Muscle layer of colon (tissue), 2 donors: ENCODE data around the gene MERTK.
A peak's percentile ranks its signal among the peaks of the same experiment; 100 is the strongest.

Experiments used
- H3K27ac ChIP-seq: one replicate; pipeline ENCODE4 v1.7.0; 2013; ENCODE audit warnings: low read depth, mild to moderate bottlenecking, low read length, moderate library complexity
- H3K27me3 ChIP-seq, 2 donors: one replicate each; pipeline ENCODE4 v1.7.0; 2013; ENCODE audit warnings: low read length in 2 of 2, mild to moderate bottlenecking in 2 of 2; ENCODE audit not compliant: insufficient read depth in 2 of 2, control insufficient read depth in 1 of 2
- H3K36me3 ChIP-seq: one replicate; pipeline ENCODE4 v1.7.0; 2013; ENCODE audit warnings: mild to moderate bottlenecking, low read length; ENCODE audit not compliant: insufficient read depth
- H3K4me1 ChIP-seq: one replicate; pipeline ENCODE4 v1.7.0; 2013; ENCODE audit warnings: mild to moderate bottlenecking, low read length; ENCODE audit not compliant: insufficient read depth
- H3K4me3 ChIP-seq, 2 donors: one replicate each; pipeline ENCODE4 v1.7.0; 2013; ENCODE audit warnings: low read length in 2 of 2, low read depth in 1 of 2, mild to moderate bottlenecking in 1 of 2, moderate library complexity in 1 of 2
- H3K9ac ChIP-seq: one replicate; pipeline ENCODE4 v1.7.0; 2013; ENCODE audit warnings: low read length
- H3K9me3 ChIP-seq: one replicate; pipeline ENCODE4 v1.7.0; 2013; ENCODE audit warnings: mild to moderate bottlenecking, low read length
- donor health status: abdominal sarcoma.
- donor health status: Adenocarcinoma of cecum.

The MERTK gene

GRCh38 chr2:112053917-112054846, 155.8 kb downstream of the MERTK start:
- Histone ChIP-seq H3K4me3 (peak overlapping the region; percentile 39 to 59), H3K9me3 (no peaks in the 10 kb centered on the region), H3K27me3 (no peaks in the 10 kb centered on the region), H3K4me1 (peaks cover 18% of the 10 kb centered on the region), H3K27ac (peak overlapping the region; percentile 88), H3K36me3 (no peaks in the 10 kb centered on the region), H3K9ac (no peak overlapping the region)

GRCh38 chr2:112054847-112055729, 156.7 kb downstream of the MERTK start, which contains the start of gene TMEM87B:
TSS of gene TMEM87B (plus strand) at chr2:112055269. CDS start at chr2:112055592, 323 bp downstream.
- peaks cover 18% of the 10 kb centered on the region for H3K4me1 ChIP-seq
- H3K9me3 ChIP-seq, result no peaks in the 10 kb centered on the region
- peak within 1 kb of the TSS; percentile 88 for H3K27ac ChIP-seq
- H3K27me3 ChIP-seq, result no peaks in the 10 kb centered on the region
- peak within 1 kb of the TSS; percentile 63 for H3K9ac ChIP-seq
- H3K4me3 ChIP-seq, result peak within 1 kb of the TSS; percentile 76 to 87
- no peaks in the 10 kb centered on the region for H3K36me3 ChIP-seq

- no peaks in the 10 kb centered on the region for H3K27me3 ChIP-seq
- H3K9ac ChIP-seq, result peak overlapping the region; percentile 63
- no peaks in the 10 kb centered on the region for H3K9me3 ChIP-seq
- peaks cover under 1% of the 10 kb centered on the region for H3K36me3 ChIP-seq
- H3K27ac ChIP-seq, result peak overlapping the region; percentile 83
- H3K4me1 ChIP-seq, result peaks cover 18% of the 10 kb centered on the region
- H3K4me3 ChIP-seq, result peak overlapping the region; percentile 76 to 87
These were observed 157.6 kb downstream of the MERTK start for GRCh38 chr2:112055730-112056625.

- Histone ChIP-seq H3K9me3 (no peaks in the 10 kb centered on the region), H3K4me3 (peak overlapping the region in 1 of 2 donors; percentile 76), H3K27ac (peak overlapping the region; percentile 83), H3K9ac (no peak overlapping the region), H3K27me3 (no peaks in the 10 kb centered on the region), H3K36me3 (peaks cover 7% of the 10 kb centered on the region), H3K4me1 (peaks cover 18% of the 10 kb centered on the region)
These were observed 158.2 kb downstream of the MERTK start for GRCh38 chr2:112056626-112056987.

GRCh38 chr2:112059671-112060070, 161.3 kb downstream of the MERTK start:
- Histone ChIP-seq H3K4me3 (no peak overlapping the region), H3K27me3 (no peaks in the 10 kb centered on the region), H3K27ac (no peak overlapping the region)

GRCh38 chr2:112061299-112061698, 162.9 kb downstream of the MERTK start:
- Histone ChIP-seq H3K27me3 (no peaks in the 10 kb centered on the region), H3K36me3 (peaks cover 31% of the 10 kb centered on the region), H3K4me3 (no peak overlapping the region), H3K9ac (no peak overlapping the region), H3K9me3 (no peaks in the 10 kb centered on the region), H3K27ac (no peak overlapping the region), H3K4me1 (peaks cover 11% of the 10 kb centered on the region)

More at GRCh38 chr2:112059671-112060070, 161.3 kb downstream of the MERTK start:
- Histone ChIP-seq H3K9ac (no peak overlapping the region), H3K36me3 (peaks cover 22% of the 10 kb centered on the region), H3K9me3 (no peaks in the 10 kb centered on the region), H3K4me1 (peaks cover 11% of the 10 kb centered on the region)

- Histone ChIP-seq H3K27me3 (no peaks in the 10 kb centered on the region), H3K9me3 (no peaks in the 10 kb centered on the region), H3K4me1 (peaks cover 8% of the 10 kb centered on the region), H3K27ac (no peak overlapping the region), H3K36me3 (peaks cover 32% of the 10 kb centered on the region), H3K9ac (no peak overlapping the region), H3K4me3 (no peak overlapping the region)
These were observed 163.4 kb downstream of the MERTK start for GRCh38 chr2:112061840-112062239.

- no peak overlapping the region for H3K27ac ChIP-seq
- no peak overlapping the region for H3K9ac ChIP-seq
- no peaks in the 10 kb centered on the region for H3K27me3 ChIP-seq
- H3K9me3 ChIP-seq, result no peaks in the 10 kb centered on the region
- H3K36me3 ChIP-seq, result peaks cover 41% of the 10 kb centered on the region
- no peaks in the 10 kb centered on the region for H3K4me1 ChIP-seq
- H3K4me3 ChIP-seq, result no peak overlapping the region
These were observed 164.5 kb downstream of the MERTK start for GRCh38 chr2:112062894-112063293.

GRCh38 chr2:112065486-112065885, 167.1 kb downstream of the MERTK start:
- H3K9ac ChIP-seq, result no peak overlapping the region
- H3K27me3 ChIP-seq, result no peaks in the 10 kb centered on the region
- H3K4me3 ChIP-seq, result no peak overlapping the region
- peaks cover 53% of the 10 kb centered on the region for H3K36me3 ChIP-seq
- no peak overlapping the region for H3K27ac ChIP-seq
- no peaks in the 10 kb centered on the region for H3K9me3 ChIP-seq
- no peaks in the 10 kb centered on the region for H3K4me1 ChIP-seq

- no peaks in the 10 kb centered on the region for H3K9me3 ChIP-seq
- H3K27me3 ChIP-seq, result no peaks in the 10 kb centered on the region
- no peak overlapping the region for H3K27ac ChIP-seq
- no peaks in the 10 kb centered on the region for H3K4me1 ChIP-seq
- no peak overlapping the region for H3K4me3 ChIP-seq
- H3K9ac ChIP-seq, result no peak overlapping the region
- peaks cover 52% of the 10 kb centered on the region for H3K36me3 ChIP-seq
These were observed 167.6 kb downstream of the MERTK start for GRCh38 chr2:112065966-112066365.
